Measurements from ENCODE around the gene SRSF7. TPM values are rescaled to one million over a fixed set of nuclear protein-coding genes. Genes with fewer than 3 reads are reported as not detected.

SRSF7 gene
- total RNA-seq, 1 donor from 2014 or later: 67.5 TPM

- TF ChIP-seq CTCF (IDR thresholded peaks at IDR 0.05): no peak
- Mint-ChIP-seq H3K27ac (ENCODE audit: unreplicated experiment) (no peak overlapping the region), H3K4me3 (ENCODE audit: unreplicated experiment) (no peak overlapping the region), H3K27me3 (ENCODE audit: low read depth) (no peaks in the 10 kb centered on the region), H3K36me3 (ENCODE audit: low read depth) (peaks cover 7% of the 10 kb centered on the region), H3K4me1 (ENCODE audit: low read depth) (peaks cover under 1% of the 10 kb centered on the region), H3K9me3 (ENCODE audit: low read depth) (no peaks in the 10 kb centered on the region)
- DNase-seq (ENCODE audit: low spot score): no peak
Observed at GRCh38 chr2:38731684-38732221, 19.4 kb downstream of the SRSF7 start.

GRCh38 chr2:38731090-38731489 is 20.1 kb downstream of the SRSF7 start:
- H3K27me3 Mint-ChIP-seq (ENCODE audit: low read depth): no peaks in the 10 kb centered on the region
- no peak for TF ChIP-seq CTCF (IDR thresholded peaks at IDR 0.05)
- DNase-seq (ENCODE audit: low spot score): no peak

GRCh38 chr2:38728694-38729093 is 22.5 kb downstream of the SRSF7 start:
- no peak for TF ChIP-seq CTCF (IDR thresholded peaks at IDR 0.05)
- Mint-ChIP-seq H3K4me3 (ENCODE audit: unreplicated experiment) (no peak overlapping the region), H3K27ac (ENCODE audit: unreplicated experiment) (no peak overlapping the region), H3K9me3 (ENCODE audit: low read depth) (no peaks in the 10 kb centered on the region), H3K27me3 (ENCODE audit: low read depth) (no peaks in the 10 kb centered on the region), H3K4me1 (ENCODE audit: low read depth) (no peaks in the 10 kb centered on the region), H3K36me3 (ENCODE audit: low read depth) (peaks cover 5% of the 10 kb centered on the region)
- no peak for DNase-seq (ENCODE audit: low spot score)

More at GRCh38 chr2:38731090-38731489, 20.1 kb downstream of the SRSF7 start:
- Mint-ChIP-seq H3K36me3 (ENCODE audit: low read depth) (peaks cover 7% of the 10 kb centered on the region), H3K27ac (ENCODE audit: unreplicated experiment) (no peak overlapping the region), H3K4me3 (ENCODE audit: unreplicated experiment) (no peak overlapping the region), H3K9me3 (ENCODE audit: low read depth) (no peaks in the 10 kb centered on the region), H3K4me1 (ENCODE audit: low read depth) (no peaks in the 10 kb centered on the region)

GRCh38 chr2:38727661-38728060 is 23.5 kb downstream of the SRSF7 start:
- DNase-seq (ENCODE audit: low spot score): no peak
- no peak overlapping the region for H3K27ac Mint-ChIP-seq (ENCODE audit: unreplicated experiment)
- no peaks in the 10 kb centered on the region for H3K9me3 Mint-ChIP-seq (ENCODE audit: low read depth)
- no peaks in the 10 kb centered on the region for H3K4me1 Mint-ChIP-seq (ENCODE audit: low read depth)
- no peak for TF ChIP-seq CTCF (IDR thresholded peaks at IDR 0.05)
- H3K27me3 Mint-ChIP-seq (ENCODE audit: low read depth): no peaks in the 10 kb centered on the region
- no peak overlapping the region for H3K4me3 Mint-ChIP-seq (ENCODE audit: unreplicated experiment)
- peaks cover 5% of the 10 kb centered on the region for H3K36me3 Mint-ChIP-seq (ENCODE audit: low read depth)

- Mint-ChIP-seq H3K36me3 (ENCODE audit: low read depth) (peaks cover 2% of the 10 kb centered on the region), H3K4me3 (ENCODE audit: unreplicated experiment) (no peak overlapping the region), H3K27ac (ENCODE audit: unreplicated experiment) (no peak overlapping the region), H3K9me3 (ENCODE audit: low read depth) (peaks cover 8% of the 10 kb centered on the region), H3K4me1 (ENCODE audit: low read depth) (peaks cover 12% of the 10 kb centered on the region), H3K27me3 (ENCODE audit: low read depth) (no peaks in the 10 kb centered on the region)
- TF ChIP-seq CTCF (IDR thresholded peaks at IDR 0.05): no peak
- no peak for DNase-seq (ENCODE audit: low spot score)
Observed at GRCh38 chr2:38723173-38723572, 28.0 kb downstream of the SRSF7 start.

All from chondrocyte (in vitro differentiated cells).